Trophoblast cell (in vitro differentiated cells and primary cell): Measurements from ENCODE around the gene APBB1.

Experiments used
- DNase-seq, 2 donors: peaks; one replicate each; pipeline ENCODE4 v3.0.0-alpha.2; 2016
- H2AFZ ChIP-seq: 2 replicates; pipeline ENCODE4 v1.6.1; 2013; ENCODE audit warnings: low read length, moderate library complexity, mild to moderate bottlenecking; ENCODE audit not compliant: insufficient read depth, poor library complexity
- H2AK5ac ChIP-seq: 2 replicates; pipeline ENCODE4 v1.6.1; 2013; ENCODE audit warnings: mild to moderate bottlenecking, low read length
- H2BK120ac ChIP-seq: 2 replicates; pipeline ENCODE4 v1.6.1; 2013; ENCODE audit warnings: low read length, mild to moderate bottlenecking, moderate library complexity; ENCODE audit not compliant: insufficient read depth, poor library complexity
- H2BK12ac ChIP-seq: 2 replicates; pipeline ENCODE4 v1.6.1; 2013; ENCODE audit warnings: mild to moderate bottlenecking, low read length, moderate library complexity
- H2BK5ac ChIP-seq: 2 replicates; pipeline ENCODE4 v1.6.1; 2013; ENCODE audit warnings: low read length, low read depth, moderate library complexity, mild to moderate bottlenecking; ENCODE audit not compliant: poor library complexity
- H3K14ac ChIP-seq: 2 replicates; pipeline ENCODE4 v1.6.1; 2013; ENCODE audit warnings: mild to moderate bottlenecking, low read length
- H3K18ac ChIP-seq: 2 replicates; pipeline ENCODE4 v1.6.1; 2013; ENCODE audit warnings: mild to moderate bottlenecking, low read length
- H3K23ac ChIP-seq: 2 replicates; pipeline ENCODE4 v1.6.1; 2013; ENCODE audit warnings: low read length
- H3K27ac ChIP-seq: 2 replicates; pipeline ENCODE4 v1.5.1; 2013; ENCODE audit warnings: low read depth, mild to moderate bottlenecking, inconsistent platforms, low read length, moderate library complexity
- H3K27me3 ChIP-seq: 2 replicates; pipeline ENCODE4 v1.6.1; 2013; ENCODE audit warnings: inconsistent platforms, mild to moderate bottlenecking, low read length, moderate library complexity; ENCODE audit not compliant: insufficient read depth
- H3K36me3 ChIP-seq, 2 experiments: 1 replicate in 1 of 2; 2 replicates in 1 of 2; pipeline ENCODE4 v1.6.1; 2013; ENCODE audit warnings: low read length in 2 of 2, mild to moderate bottlenecking in 2 of 2, moderate library complexity in 1 of 2; ENCODE audit not compliant: insufficient read depth in 2 of 2, control insufficient read depth in 1 of 2
- H3K4ac ChIP-seq: 2 replicates; pipeline ENCODE4 v1.6.1; 2013; ENCODE audit warnings: low read depth, mild to moderate bottlenecking, low read length, moderate library complexity
- H3K4me1 ChIP-seq, 2 experiments: 1 replicate in 1 of 2; 2 replicates in 1 of 2; pipeline ENCODE4 v1.6.1; 2013; ENCODE audit warnings: low read length in 2 of 2, mild to moderate bottlenecking in 2 of 2, moderate library complexity in 1 of 2; ENCODE audit not compliant: insufficient read depth in 2 of 2, control insufficient read depth in 1 of 2
- H3K4me2 ChIP-seq: 2 replicates; pipeline ENCODE4 v1.6.1; 2013; ENCODE audit warnings: inconsistent platforms, mild to moderate bottlenecking, low read length, moderate library complexity
- H3K4me3 ChIP-seq: 2 replicates; pipeline ENCODE4 v1.5.1; 2013; ENCODE audit warnings: mild to moderate bottlenecking, low read depth, low read length, inconsistent platforms
- H3K79me1 ChIP-seq: one replicate; pipeline ENCODE4 v1.6.1; 2013; ENCODE audit warnings: low read length
- H3K79me2 ChIP-seq: 2 replicates; pipeline ENCODE4 v1.6.1; 2013; ENCODE audit warnings: low read length, mild to moderate bottlenecking; ENCODE audit not compliant: control insufficient read depth, insufficient read depth, poor library complexity
- H3K9ac ChIP-seq: 2 replicates; pipeline ENCODE4 v1.6.1; 2013; ENCODE audit warnings: mild to moderate bottlenecking, low read length
- H3K9me3 ChIP-seq: 2 replicates; pipeline ENCODE4 v1.6.1; 2013; ENCODE audit warnings: low read depth, mild to moderate bottlenecking, control low read depth, inconsistent platforms, low read length; ENCODE audit not compliant: insufficient read depth
- H4K12ac ChIP-seq: 2 replicates; pipeline ENCODE4 v1.6.1; 2013; ENCODE audit warnings: low read depth, mild to moderate bottlenecking, low read length, moderate library complexity
- H4K8ac ChIP-seq: 2 replicates; pipeline ENCODE4 v1.6.1; 2013; ENCODE audit warnings: low read depth, mild to moderate bottlenecking, low read length, moderate library complexity
- H4K91ac ChIP-seq: one replicate; pipeline ENCODE4 v1.6.1; 2013; ENCODE audit warnings: low read depth, mild to moderate bottlenecking, low read length, moderate library complexity
- WGBS: extraction: QIAGEN DNeasy Blood & Tissue Kit; methylation state at CpG from one replicate; pipeline ENCODE4 v1.1.7; 2013; ENCODE audit warnings: missing lambda C conversion rate; ENCODE audit not compliant: insufficient read length, insufficient coverage; ENCODE audit errors: extremely low coverage; 5-methylcytosine and 5-hydroxymethylcytosine counted together

APBB1 gene

GRCh38 chr11:6371825-6372224 is 47.1 kb downstream of the APBB1 start:
- Histone ChIP-seq H3K4me1 (peaks cover 0 to 4% of the 10 kb centered on the region in 2 experiments), H3K79me2 (no peaks in the 10 kb centered on the region), H3K9me3 (no peaks in the 10 kb centered on the region), H3K18ac (no peak overlapping the region), H2BK12ac (no peak overlapping the region), H2AFZ (no peak overlapping the region), H3K4me3 (no peak overlapping the region), H3K23ac (no peak overlapping the region), H4K91ac (no peak overlapping the region), H4K8ac (no peak overlapping the region), H2AK5ac (no peak overlapping the region), H3K36me3 (no peaks in the 10 kb centered on the region), H3K4ac (no peak overlapping the region), H2BK5ac (no peak overlapping the region), H3K4me2 (no peak overlapping the region), H3K9ac (no peak overlapping the region), H3K14ac (no peak overlapping the region), H3K27ac (no peak overlapping the region), H2BK120ac (no peak overlapping the region), H3K79me1 (no peaks in the 10 kb centered on the region), H4K12ac (no peak overlapping the region), H3K27me3 (no peaks in the 10 kb centered on the region)
- no CpG with 5 or more reads among the region's 6 CpGs for WGBS
- no peak for DNase-seq

GRCh38 chr11:6365659-6366058 is 53.2 kb downstream of the APBB1 start:
- no peak overlapping the region for H4K91ac ChIP-seq
- no peak overlapping the region for H3K18ac ChIP-seq
- H3K79me1 ChIP-seq = no peaks in the 10 kb centered on the region
- H3K14ac ChIP-seq = no peak overlapping the region
- H3K27me3 ChIP-seq = no peaks in the 10 kb centered on the region
- no peak overlapping the region for H3K4me2 ChIP-seq
- H4K12ac ChIP-seq = no peak overlapping the region
- no peak overlapping the region for H2BK12ac ChIP-seq
- no peak overlapping the region for H2BK5ac ChIP-seq
- H3K79me2 ChIP-seq = no peaks in the 10 kb centered on the region
- H3K9ac ChIP-seq = no peak overlapping the region
- WGBS = no CpG with 5 or more reads among the region's 2 CpGs
- DNase-seq = no peak
- H2AK5ac ChIP-seq = no peak overlapping the region
- no peak overlapping the region for H3K23ac ChIP-seq
- no peak overlapping the region for H4K8ac ChIP-seq
- peaks cover 6 to 7% of the 10 kb centered on the region in 2 experiments for H3K4me1 ChIP-seq
- H3K4me3 ChIP-seq = no peak overlapping the region
- H3K27ac ChIP-seq = no peak overlapping the region
- no peak overlapping the region for H3K4ac ChIP-seq
- no peak overlapping the region for H2AFZ ChIP-seq
- H3K36me3 ChIP-seq = no peaks in the 10 kb centered on the region
- H2BK120ac ChIP-seq = no peak overlapping the region
- H3K9me3 ChIP-seq = no peaks in the 10 kb centered on the region

GRCh38 chr11:6362873-6363678 is 55.8 kb downstream of the APBB1 start:
- Histone ChIP-seq H3K36me3 (no peaks in the 10 kb centered on the region), H3K9me3 (no peaks in the 10 kb centered on the region), H3K23ac (no peak overlapping the region), H2BK12ac (no peak overlapping the region), H2AK5ac (no peak overlapping the region), H3K14ac (no peak overlapping the region), H3K27ac (no peak overlapping the region), H3K4me2 (no peak overlapping the region), H3K4me1 (peaks cover 6 to 7% of the 10 kb centered on the region in 2 experiments), H2BK5ac (no peak overlapping the region), H4K8ac (no peak overlapping the region), H4K12ac (no peak overlapping the region), H3K79me1 (no peaks in the 10 kb centered on the region), H2BK120ac (no peak overlapping the region), H3K27me3 (no peaks in the 10 kb centered on the region), H3K18ac (no peak overlapping the region), H3K79me2 (no peaks in the 10 kb centered on the region), H3K4ac (no peak overlapping the region), H3K4me3 (no peak overlapping the region), H3K9ac (no peak overlapping the region), H4K91ac (no peak overlapping the region), H2AFZ (no peak overlapping the region)
- WGBS = no CpG with 5 or more reads among the region's 6 CpGs
- DNase-seq = peak; percentile 71 to 88

- no CpG with 5 or more reads among the region's 5 CpGs for WGBS
- Histone ChIP-seq H2BK120ac (no peak overlapping the region), H2BK5ac (no peak overlapping the region), H2AK5ac (no peak overlapping the region), H3K36me3 (no peaks in the 10 kb centered on the region), H4K8ac (no peak overlapping the region), H3K4ac (no peak overlapping the region), H3K27me3 (no peaks in the 10 kb centered on the region), H3K18ac (no peak overlapping the region), H3K23ac (no peak overlapping the region), H3K9ac (no peak overlapping the region), H2BK12ac (no peak overlapping the region), H2AFZ (no peak overlapping the region), H3K14ac (no peak overlapping the region), H3K9me3 (no peaks in the 10 kb centered on the region), H4K91ac (no peak overlapping the region), H3K79me1 (no peaks in the 10 kb centered on the region), H4K12ac (no peak overlapping the region), H3K4me2 (no peak overlapping the region), H3K4me3 (no peak overlapping the region), H3K4me1 (peaks cover 7% of the 10 kb centered on the region in 2 experiments), H3K79me2 (no peaks in the 10 kb centered on the region), H3K27ac (no peak overlapping the region)
- no peak for DNase-seq
These were observed 56.6 kb downstream of the APBB1 start for GRCh38 chr11:6362185-6362872.
